ENCODE data around the gene ASXL2.
"Not testable (repeated sequence)": the region's sequence is repeated elsewhere in the genome, so short reads cannot be mapped to it uniquely, and the experiment has no call there.

The ASXL2 gene

GRCh38 chr2:25891672-25892071 lies 13.4 kb upstream of the ASXL2 start:
- DNase-seq (ENCODE audit: low read depth in 2 of 2), result no peak

- no peak for DNase-seq (ENCODE audit: low read depth in 2 of 2)
Observed at GRCh38 chr2:25887624-25888242, 9.4 kb upstream of the ASXL2 start.

- DNase-seq (ENCODE audit: low read depth in 2 of 2), result no peak
Observed at GRCh38 chr2:25885933-25886332, 7.6 kb upstream of the ASXL2 start.

- no peak for DNase-seq (ENCODE audit: low read depth in 2 of 2)
Observed at GRCh38 chr2:25881764-25882163, 3.5 kb upstream of the ASXL2 start.

DNA sequence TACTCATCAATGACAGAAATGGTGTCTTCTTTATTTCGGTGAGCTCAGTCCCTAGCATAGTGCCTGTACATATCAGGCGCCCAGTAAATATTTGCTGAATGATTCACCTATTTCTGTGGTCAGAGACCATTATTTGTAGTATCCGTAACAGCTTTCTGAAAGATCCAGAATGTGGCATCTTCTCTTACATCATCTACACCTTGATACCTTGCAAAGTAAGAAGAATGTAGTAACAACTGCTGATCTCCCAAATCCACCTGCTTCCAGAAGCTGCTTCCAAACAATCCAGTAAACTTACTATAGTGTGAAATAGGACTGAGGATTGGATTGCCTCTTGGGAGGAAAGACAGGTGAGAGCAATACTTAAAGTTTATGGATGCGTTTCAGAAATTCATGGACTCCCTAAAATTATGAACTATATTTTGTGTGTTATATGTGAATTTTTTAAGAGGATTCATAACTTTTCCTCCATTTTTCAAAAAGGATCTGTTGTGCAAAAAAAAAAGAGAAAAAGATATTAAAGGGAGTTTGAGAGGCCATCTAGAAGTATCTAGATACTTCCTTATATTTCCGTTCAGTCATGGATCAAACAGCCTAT lies 945 bp upstream of the ASXL2 start:
- DNase-seq (ENCODE audit: low read depth in 2 of 2), result no peak

- DNase-seq (ENCODE audit: low read depth in 2 of 2), result peak; percentile 12 to 34
Observed at GRCh38 chr2:25877431-25878360, 591 bp downstream of the ASXL2 start.

DNA sequence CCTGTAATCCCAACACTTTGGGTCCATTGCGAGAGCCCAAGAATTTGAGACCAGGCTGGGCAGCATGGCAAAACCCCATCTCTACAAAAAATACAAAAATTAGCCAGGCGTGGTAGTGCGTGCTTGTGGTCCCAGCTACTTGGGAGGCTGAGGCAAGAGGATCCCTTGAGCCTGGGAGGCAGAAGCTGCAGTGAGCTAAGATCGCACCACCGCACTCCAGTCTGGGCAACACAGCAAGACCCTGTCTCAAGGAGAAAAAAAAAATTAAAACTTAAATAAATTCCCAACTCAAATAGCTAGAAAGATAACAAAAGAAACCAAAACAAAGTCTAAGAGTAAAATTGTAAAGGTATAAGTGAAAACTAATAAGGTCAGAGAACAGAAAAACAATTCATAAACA lies 6.2 kb downstream of the ASXL2 start:
- no peak for DNase-seq (ENCODE audit: low read depth in 2 of 2)

GRCh38 chr2:25867396-25868003 lies 10.8 kb downstream of the ASXL2 start:
- DNase-seq (ENCODE audit: low read depth in 2 of 2), result no peak

DNA sequence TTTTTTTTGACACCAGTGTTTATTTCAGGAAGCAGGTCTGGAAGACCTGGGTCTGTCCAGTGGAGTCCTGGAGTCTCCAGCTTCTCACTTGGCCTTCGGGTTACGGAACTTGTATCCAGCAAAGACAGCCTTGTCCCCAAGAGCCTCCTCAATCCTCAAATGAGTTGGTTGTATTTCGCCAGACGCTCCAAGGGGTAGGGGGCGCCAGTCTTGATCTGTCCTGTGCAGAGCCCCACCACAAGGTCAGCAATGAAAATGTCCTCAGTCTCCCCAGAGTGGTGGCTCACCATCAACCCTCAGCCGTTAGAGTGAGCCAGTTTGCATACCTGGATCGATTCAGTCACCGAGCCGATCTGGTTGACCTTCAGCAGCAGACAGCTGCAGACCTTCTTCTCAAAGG lies 21.9 kb downstream of the ASXL2 start:
- no peak for DNase-seq (ENCODE audit: low read depth in 2 of 2)

DNA sequence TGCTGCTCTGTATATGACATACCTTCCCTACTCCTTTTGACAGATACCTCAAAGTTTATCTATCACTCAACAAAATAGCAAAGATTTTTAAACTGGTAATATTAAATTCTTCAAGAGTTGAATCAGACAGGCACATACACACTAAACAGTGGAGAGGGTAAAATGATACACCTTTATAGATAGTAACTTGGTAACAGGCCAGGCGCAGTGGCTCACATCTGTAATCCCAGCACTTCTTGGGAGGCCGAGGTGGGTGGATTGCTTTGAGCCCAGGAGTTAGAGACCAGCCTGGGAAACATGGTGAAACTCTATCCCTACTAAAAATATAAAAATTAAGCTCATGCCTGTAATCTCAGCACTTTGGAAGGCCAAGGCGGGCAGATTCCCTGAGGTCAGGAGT lies 23.2 kb downstream of the ASXL2 start:
- no peak for DNase-seq (ENCODE audit: low read depth in 2 of 2)

- DNase-seq (ENCODE audit: low read depth in 2 of 2), result no peak
Observed at GRCh38 chr2:25854613-25855012, 23.7 kb downstream of the ASXL2 start.

GRCh38 chr2:25853038-25853638 lies 25.1 kb downstream of the ASXL2 start:
- no peak for DNase-seq (ENCODE audit: low read depth in 2 of 2)

- peak in 1 of 2 donors; percentile 23 for DNase-seq (ENCODE audit: low read depth in 2 of 2)
Observed at GRCh38 chr2:25851740-25852503, 26.4 kb downstream of the ASXL2 start.

- DNase-seq (ENCODE audit: low read depth in 2 of 2), result not testable (repeated sequence)
Observed at GRCh38 chr2:25850400-25850799, 27.9 kb downstream of the ASXL2 start.

GRCh38 chr2:25849350-25849749 lies 28.9 kb downstream of the ASXL2 start:
- not testable (repeated sequence) for DNase-seq (ENCODE audit: low read depth in 2 of 2)

- no peak for DNase-seq (ENCODE audit: low read depth in 2 of 2)
Observed at GRCh38 chr2:25845843-25846505, 32.3 kb downstream of the ASXL2 start.

DNA sequence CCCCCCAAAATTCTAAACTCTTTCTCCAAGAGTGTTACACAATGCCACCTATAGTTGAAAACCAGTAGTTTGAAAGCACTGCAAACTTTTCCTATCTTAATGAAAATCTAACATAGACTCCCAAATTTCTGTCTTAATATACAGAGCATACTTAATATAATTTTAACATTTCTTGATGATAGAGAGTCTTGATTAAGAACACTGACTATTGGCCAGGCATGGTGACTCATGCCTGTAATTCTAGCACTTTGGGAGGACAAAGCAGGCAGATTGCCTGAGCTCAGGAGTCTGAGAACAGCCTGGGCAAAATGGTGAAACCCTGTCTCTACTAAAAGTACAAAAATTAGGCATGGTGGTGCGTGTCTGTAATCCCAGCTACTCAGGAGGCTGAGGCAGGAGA lies 34.2 kb downstream of the ASXL2 start:
- DNase-seq (ENCODE audit: low read depth in 2 of 2), result no peak

DNA sequence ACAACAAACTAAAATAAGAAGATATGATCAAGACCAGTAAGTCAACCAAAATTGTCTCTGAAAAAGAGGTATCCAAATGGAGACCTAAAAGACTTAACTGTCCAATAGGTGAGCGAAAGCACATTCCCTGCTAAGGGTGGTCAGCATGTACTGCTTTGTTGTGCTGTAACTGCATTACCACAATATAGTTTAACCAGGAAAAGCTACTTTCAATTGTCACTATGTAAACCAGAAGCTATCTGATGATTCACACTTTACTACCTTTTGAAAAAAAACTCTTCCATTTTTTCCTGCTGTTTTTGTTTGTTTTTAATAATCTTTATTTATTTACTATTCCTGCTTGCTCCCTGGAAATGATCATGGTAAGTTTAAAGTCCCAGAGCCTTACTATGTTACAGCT lies 36.1 kb downstream of the ASXL2 start:
- DNase-seq (ENCODE audit: low read depth in 2 of 2), result no peak

- DNase-seq (ENCODE audit: low read depth in 2 of 2), result no peak
Observed at GRCh38 chr2:25838152-25838756, 40.0 kb downstream of the ASXL2 start.

DNA sequence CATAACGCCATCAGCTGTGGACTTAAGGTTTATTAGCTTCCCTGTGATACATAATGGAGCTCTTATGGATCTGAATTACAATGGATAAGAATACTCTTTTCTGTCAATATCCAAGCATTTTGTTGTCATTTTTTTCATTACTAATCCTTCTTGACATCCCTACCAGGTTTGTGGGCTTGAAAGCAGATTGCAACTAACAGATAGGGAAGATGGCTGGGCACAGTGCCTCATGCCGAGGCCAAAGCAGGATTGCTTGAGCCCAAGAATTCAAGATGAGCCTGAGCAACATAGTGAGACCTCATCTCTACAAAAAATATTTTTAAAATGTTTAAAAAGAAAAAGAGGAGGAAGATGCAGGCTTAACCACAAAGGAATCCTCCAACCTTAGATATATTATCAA lies 42.4 kb downstream of the ASXL2 start:
- no peak for DNase-seq (ENCODE audit: low read depth in 2 of 2)

All from activated CD4-positive, alpha-beta T cell treated with anti-CD3 and anti-CD28 coated beads for 24 hours (primary cell).